NCI-H1694 treated with DMSO at 0.1 percent for 48 hours (cell line): ENCODE measurements around the gene DNTTIP2.
"Not testable (repeated sequence)": the region's sequence is repeated elsewhere in the genome, so short reads cannot be mapped to it uniquely, and the experiment has no call there.

Experiments
- DNase-seq: peaks from one replicate; lab custom pipeline; 2025; lab: John Stamatoyannopoulos, UW

Gene DNTTIP2

GRCh38 chr1:93840956-93841482 is 38.0 kb downstream of the DNTTIP2 start:
- no peak for DNase-seq

GRCh38 chr1:93839753-93840152 is 39.3 kb downstream of the DNTTIP2 start:
- no peak for DNase-seq

GRCh38 chr1:93839307-93839706 is 39.7 kb downstream of the DNTTIP2 start:
- no peak for DNase-seq

GRCh38 chr1:93837961-93838360 is 41.0 kb downstream of the DNTTIP2 start:
- DNase-seq, result no peak

GRCh38 chr1:93833293-93833692 is 45.7 kb downstream of the DNTTIP2 start:
- DNase-seq, result not testable (repeated sequence)

- no peak for DNase-seq
Observed at GRCh38 chr1:93829061-93829460, 49.9 kb downstream of the DNTTIP2 start.

- DNase-seq, result no peak
Observed at GRCh38 chr1:93828367-93828755, 50.6 kb downstream of the DNTTIP2 start.

- DNase-seq, result no peak
Observed at GRCh38 chr1:93827633-93828366, 51.2 kb downstream of the DNTTIP2 start.

- DNase-seq, result peak; percentile 97
Observed at GRCh38 chr1:93827128-93827527, 51.9 kb downstream of the DNTTIP2 start.

GRCh38 chr1:93824834-93825233 is 54.2 kb downstream of the DNTTIP2 start:
- peak; percentile 86 for DNase-seq

- DNase-seq, result no peak
Observed at GRCh38 chr1:93822730-93823425, 56.1 kb downstream of the DNTTIP2 start.

GRCh38 chr1:93821423-93822144 is 57.4 kb downstream of the DNTTIP2 start:
- no peak for DNase-seq

- no peak for DNase-seq
Observed at GRCh38 chr1:93820554-93821422, 58.2 kb downstream of the DNTTIP2 start.

GRCh38 chr1:93818570-93818959 is 60.4 kb downstream of the DNTTIP2 start:
- no peak for DNase-seq

GRCh38 chr1:93817819-93818569 is 61.0 kb downstream of the DNTTIP2 start:
- no peak for DNase-seq

GRCh38 chr1:93816970-93817678 is 61.9 kb downstream of the DNTTIP2 start:
- DNase-seq, result peak; percentile 10
